Breast epithelium (tissue), 3 donors: ENCODE data around the gene FOXN3.

Source experiments
- CTCF ChIP-seq, 3 donors: fragments of 450-650 bp; IDR thresholded peaks; one replicate each; pipeline ENCODE4 v1.5.1; 2016 to 2017; ENCODE audit warnings: antibody characterized with exemption in 3 of 3, mild to moderate bottlenecking in 3 of 3, moderate library complexity in 3 of 3
- POLR2A ChIP-seq: fragments of 450-650 bp; IDR thresholded peaks from one replicate; pipeline ENCODE4 v1.6.1; 2016; ENCODE audit warnings: antibody characterized with exemption, mild to moderate bottlenecking, moderate library complexity

GRCh38 chr14:89128311-89129026, 288.6 kb downstream of the FOXN3 start:
- no peak for TF ChIP-seq CTCF (IDR thresholded peaks at IDR 0.05)
- TF ChIP-seq POLR2A, result no peak
